NCI-H748 (cell line): ENCODE results near the gene FKBP14.

Experiments
- DNase-seq: peaks from one replicate; lab custom pipeline; 2025; ENCODE audit not compliant: unreplicated experiment; lab: John Stamatoyannopoulos, UW

FKBP14 gene

GRCh38 chr7:30026229-30027064 is at the start of gene FKBP14:
Gene FKBP14 (minus strand): TSS chr7:30026702. CDS start chr7:30026508, 194 bp downstream.
- peak; percentile 98 for DNase-seq

DNA sequence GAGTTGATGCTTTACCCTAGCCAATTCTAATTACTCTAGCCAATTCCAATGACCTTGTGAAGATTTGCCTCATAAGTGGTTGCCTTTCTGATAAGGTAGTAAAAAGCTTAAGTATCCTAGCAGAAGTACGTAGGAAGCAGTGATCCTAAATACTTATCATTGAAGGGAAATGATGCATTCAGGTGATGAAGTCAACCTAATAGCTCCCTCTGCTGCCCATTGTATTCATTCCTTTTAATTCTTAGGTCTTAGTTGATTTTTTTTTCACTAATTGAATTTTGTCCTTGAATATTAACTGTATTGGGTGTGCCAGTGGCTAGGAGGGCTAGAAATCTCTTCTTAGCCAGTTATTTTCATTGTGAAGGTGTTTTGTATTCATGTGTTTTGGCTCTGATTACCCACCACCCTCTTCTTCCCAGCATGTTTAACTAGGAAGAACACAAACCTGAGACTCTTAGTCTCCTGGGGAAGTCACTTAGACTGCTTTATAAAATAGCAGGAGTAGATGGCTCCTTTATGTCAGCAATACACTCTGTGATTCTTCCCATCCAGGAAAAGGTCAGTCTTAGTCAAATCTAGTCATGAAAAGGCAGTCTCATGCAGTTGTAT is 48.0 kb upstream of the FKBP14 start:
- DNase-seq: peak; percentile 63

DNA sequence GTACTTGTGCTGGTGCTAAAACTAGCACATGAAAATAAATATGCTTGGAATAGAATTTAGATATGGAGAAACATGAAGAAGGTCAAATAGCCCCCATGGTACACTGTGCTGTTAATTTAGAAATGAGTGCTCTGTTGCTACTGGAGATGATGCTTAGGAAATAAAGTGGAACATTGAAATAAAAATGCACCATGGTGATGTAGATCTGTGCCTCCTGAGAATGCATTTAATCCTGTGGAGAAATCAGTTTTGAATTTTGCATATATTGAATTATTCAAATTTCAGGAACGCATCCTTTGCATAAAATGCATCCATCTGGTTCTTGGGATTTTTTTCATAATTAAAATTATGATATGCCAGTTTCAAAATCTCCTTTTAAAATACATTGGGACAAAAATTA is 46.2 kb upstream of the FKBP14 start:
- DNase-seq: no peak

GRCh38 chr7:30070052-30070451 is 43.5 kb upstream of the FKBP14 start:
- no peak for DNase-seq

DNA sequence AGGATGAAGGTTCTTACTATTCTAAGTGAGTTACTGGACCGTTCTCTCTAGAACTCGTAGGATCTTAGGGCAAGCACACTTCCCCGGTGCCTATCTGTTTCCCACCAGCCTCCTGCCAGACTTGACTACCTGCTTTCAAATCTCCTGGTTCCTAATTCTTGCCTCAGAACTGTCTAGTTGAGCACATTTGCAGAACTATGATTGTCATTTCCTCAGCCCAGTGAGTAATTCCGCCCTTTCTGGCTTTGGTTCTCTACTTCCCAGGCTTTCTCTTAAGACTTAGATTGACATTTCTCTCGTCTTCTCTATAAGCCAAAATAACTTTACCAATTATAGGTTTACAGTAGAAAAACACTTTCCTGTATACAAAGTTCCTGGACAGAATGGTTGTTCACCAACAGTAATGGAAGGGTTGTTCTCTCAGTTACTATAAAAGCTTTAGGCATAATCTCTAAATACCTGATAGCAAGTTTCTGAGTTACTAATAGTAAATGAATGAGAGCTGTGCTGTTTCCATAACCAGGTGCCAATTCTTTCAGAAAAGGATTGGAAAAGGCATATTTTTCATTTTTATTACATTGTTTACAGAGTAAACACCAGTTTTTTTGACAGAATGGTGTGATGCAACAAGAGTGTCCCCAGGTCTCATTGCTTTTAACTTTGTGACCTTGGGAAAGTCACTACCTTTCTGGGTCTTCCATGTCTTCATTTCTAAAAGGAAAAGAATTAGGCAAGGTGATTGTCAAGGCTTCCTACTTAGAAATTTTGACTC is 42.8 kb upstream of the FKBP14 start:
- no peak for DNase-seq

DNA sequence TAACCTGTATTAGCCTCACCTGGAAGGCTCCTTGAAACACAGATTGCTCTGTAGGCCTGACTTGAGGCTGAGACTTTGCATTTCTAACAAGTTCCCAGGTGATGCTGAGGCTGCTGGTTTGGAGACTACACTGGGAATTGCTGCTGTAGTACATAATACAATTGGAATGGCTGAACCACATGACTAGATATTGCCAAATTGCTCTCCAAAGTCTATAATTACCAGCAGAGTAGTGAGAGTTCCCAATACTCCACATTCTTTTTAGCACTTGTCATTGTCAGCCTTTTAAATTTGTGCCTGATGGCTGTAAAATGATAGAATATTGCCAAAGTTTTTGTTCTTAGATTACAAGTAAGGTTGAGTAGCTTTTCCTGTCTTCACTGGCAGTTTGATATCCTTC is 41.6 kb upstream of the FKBP14 start:
- no peak for DNase-seq

GRCh38 chr7:30066687-30067086 is 40.2 kb upstream of the FKBP14 start:
- no peak for DNase-seq

GRCh38 chr7:30065746-30066145 is 39.2 kb upstream of the FKBP14 start:
- no peak for DNase-seq

DNA sequence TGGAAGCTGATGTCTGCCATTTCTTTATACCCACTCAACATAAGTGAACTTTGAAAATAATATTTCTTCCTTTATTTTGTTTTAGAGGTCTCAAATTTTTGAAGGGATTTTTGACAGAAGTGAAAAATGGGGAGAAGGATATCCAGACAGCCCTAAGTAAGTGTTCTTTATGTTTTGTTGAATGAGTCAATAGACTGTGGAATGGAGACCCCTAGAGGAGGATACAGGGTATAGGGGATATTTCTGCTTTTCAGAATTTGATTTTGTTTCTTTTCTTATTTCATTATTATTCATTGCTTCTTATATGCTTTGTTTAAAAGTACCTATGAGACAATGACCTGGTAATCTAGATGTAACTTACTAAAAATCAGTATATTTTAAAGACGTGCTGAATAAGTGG is 36.1 kb upstream of the FKBP14 start:
- peak; percentile 43 for DNase-seq

GRCh38 chr7:30061786-30062185 is 35.3 kb upstream of the FKBP14 start:
- peak; percentile 22 for DNase-seq

- DNase-seq: no peak
These were observed 31.2 kb upstream of the FKBP14 start for GRCh38 chr7:30057741-30058140.

DNA sequence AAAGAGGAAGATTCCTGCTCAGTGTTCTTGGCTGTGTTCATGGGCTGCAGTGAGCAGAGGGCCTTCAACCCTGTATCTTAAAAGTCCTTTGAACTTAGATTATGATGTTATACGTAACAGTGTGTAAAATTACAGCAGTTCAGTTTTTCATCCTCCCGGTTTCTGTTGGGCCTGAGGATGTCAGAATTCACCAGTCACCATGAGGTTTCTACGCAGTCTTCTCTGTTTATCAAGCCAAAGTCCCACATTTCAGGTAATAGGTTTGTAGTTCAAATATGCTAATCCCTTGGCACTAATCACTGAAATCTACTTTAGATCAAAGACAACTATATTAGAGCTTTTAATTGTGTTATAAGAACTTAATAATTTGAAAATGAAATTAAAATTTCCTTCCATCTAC is 26.6 kb upstream of the FKBP14 start:
- DNase-seq: no peak

DNA sequence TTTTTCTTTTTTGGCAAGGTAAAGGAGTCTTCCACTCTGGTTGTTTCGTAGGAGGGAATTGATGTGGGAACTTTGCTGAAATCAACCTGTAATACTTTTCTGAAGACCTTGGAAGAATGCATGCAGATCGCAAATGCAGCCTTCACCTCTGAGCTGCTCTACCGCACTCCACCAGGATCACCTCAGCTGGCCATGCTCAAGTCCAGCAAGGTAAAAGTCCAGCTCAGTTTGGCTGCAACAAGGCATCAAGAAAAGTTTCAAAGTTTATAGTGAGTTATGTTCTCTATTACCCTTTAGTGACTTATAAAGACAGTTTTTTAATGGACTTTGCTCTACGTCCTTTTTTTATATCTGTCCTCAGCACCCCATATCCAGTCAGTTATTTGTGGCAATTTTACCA is 22.7 kb upstream of the FKBP14 start:
- no peak for DNase-seq

DNA sequence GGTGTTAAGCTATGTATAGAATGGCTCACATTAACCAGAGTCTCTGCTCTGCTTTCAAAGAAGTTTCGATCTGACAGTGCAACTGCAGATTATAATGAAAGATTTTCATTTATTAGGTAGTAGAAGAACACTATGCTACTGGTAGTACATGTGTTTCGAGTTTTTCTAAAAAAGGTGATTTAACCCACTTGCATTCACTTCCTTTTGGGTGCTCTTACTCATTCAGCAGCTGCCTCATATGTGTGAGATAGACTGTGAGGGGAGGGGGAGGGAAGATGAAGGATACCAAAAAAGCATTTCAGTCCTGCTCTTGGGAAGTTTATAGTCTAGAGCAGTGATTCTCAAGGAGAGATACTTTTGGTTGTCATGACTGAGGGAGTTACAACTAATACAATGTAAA is 22.1 kb upstream of the FKBP14 start:
- DNase-seq: no peak

- no peak for DNase-seq
These were observed 20.6 kb upstream of the FKBP14 start for GRCh38 chr7:30047124-30047523.

DNA sequence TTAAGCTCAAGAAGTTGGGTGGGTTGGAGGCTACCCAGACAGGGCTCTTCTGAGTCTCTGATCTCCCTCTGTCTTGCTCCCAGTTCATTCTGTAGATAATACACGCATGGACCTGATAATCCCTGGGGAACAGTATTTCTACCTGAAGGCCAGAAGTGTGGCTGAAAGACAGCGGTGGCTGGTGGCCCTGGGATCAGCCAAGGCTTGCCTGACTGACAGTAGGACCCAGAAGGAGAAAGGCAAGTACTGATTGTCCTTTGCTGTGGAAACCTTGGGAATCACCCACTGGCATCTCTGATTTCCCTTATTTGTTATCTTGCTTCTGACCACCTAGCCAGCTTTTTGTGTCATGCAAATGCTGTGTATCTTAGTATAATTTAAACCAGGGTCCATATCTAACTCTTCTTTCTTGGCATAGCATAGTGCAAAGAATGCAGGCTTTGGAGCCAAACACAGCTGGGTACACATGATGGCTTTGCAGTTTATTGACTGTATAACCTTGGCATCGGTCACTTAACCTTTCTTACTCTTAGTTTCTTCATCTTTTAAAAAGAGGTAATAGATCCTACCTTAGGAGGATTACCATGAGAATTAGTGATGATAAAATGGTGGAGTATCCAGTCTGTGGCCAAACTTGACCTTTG is 19.7 kb upstream of the FKBP14 start:
- no peak for DNase-seq

DNA sequence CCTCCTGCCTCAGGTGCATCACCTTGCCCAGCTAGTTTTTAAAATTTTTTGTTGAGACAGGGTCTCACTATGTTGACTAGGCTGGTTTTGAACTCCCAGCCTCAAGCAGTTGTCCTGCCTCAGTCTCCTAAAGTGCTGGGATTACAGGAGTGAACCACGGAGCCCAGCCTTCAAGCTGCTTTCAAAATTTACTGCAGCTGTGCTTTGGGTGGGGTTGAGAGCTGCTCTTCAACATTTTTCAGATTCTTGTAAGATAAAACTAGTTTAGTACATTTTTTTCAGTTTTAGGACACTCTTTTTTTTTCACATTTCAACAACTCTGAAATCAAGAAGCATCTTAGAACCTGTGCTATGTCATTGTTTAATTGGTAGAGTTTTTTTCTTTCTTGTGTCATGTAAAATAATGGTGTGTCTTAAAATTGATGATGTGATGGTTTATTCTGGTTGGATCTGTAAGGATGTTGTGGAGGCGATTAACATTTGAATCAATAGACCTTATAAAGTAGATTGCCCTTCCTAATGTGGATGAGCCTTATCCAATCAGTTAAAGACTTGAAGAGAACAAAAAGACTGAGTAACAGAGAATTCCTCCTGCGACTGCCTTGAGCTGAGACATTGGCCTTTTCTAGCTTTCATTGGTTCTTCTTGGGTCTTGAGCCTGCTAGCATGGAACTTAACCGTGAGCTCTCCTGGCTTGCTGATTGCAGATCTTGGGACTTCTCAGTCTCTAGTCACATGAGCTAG is 15.2 kb upstream of the FKBP14 start:
- DNase-seq: no peak

DNA sequence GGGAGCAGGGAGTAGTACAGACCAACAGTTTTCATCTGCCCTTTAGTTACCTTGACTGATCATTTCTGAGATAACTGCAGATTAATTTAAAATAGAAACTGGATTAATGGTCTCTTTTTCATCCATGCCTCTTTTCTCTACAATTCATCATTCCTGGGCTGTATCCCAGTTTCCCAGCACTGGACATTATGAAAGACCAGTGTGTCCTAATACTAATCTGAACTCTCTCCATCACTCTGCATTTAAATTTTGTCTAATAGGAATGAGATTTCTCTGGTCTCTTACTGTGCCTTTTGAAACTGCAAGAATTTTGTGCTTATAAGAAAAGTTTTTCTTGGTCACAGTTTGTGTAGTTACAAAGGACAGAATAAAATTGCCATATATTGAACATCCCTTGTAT is 14.4 kb upstream of the FKBP14 start:
- DNase-seq: no peak

DNA sequence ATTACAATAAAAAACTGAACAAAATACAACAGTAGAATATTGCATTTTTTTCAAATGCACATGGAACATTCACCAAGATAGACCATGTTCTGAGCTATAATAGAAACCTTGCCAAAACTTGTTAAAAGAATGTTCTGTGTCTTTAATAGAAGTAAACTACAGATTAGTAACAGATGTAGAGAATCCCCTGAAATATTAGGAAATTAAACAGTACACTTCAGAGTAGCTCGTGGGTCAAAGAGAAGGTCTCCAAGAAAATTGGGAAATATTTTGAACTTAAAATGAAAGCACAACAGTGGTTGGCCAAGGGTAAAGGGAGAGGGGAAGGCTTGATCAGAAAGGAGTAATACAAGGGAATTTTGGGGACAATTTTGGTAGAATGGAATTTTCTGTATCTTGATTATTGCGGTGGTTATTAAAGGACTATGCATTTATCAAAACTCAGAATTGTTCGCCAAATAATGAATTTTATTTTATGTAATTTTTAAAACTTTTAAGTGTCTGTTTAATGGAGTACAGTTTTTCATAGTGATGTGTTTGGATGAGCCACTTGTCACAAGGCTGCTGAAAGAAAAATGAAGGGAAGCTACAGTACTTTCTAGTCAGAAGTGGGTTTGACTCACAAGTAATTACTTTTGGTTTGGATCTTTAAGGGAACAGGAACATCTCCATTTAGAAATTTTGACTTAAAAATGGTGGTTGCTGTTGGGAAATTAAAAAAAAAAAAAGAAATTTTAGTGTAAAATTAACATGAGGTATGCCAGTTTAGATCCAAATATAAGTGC is 11.9 kb upstream of the FKBP14 start:
- no peak for DNase-seq

GRCh38 chr7:30036220-30036619 is 9.7 kb upstream of the FKBP14 start:
- no peak for DNase-seq
